K562 (cell line): ENCODE results near the gene SMAD7. TPM values are rescaled to one million over a fixed set of nuclear protein-coding genes. Genes with fewer than 3 reads are reported as not detected.

Experiments used
- GABPA ChIP-seq: fragments of 200-800 bp; sonication (Bioruptor generic); conservative IDR thresholded peaks from 2 replicates; pipeline ENCODE4 v1.6.1; 2016; ENCODE audit warnings: low read depth, missing genetic modification characterization, missing compliant biosample characterization
- ILF3 ChIP-seq: fragments of 450-650 bp; IDR thresholded peaks from 2 replicates; pipeline ENCODE4 v1.6.1; 2018; ENCODE audit warnings: antibody characterized with exemption, mild to moderate bottlenecking, moderate library complexity, borderline replicate concordance
- KAT7 ChIP-seq: sonication (generic); formaldehyde crosslinking; IDR thresholded peaks from 2 replicates; pipeline ENCODE4 v1.8.0; 2022; ENCODE audit warnings: missing genetic modification reagents, mild to moderate bottlenecking, borderline replicate concordance
- KDM4B ChIP-seq, 2 experiments: fragments of 450-650 bp in 1 of 2; sonication (generic) in 1 of 2; IDR thresholded peaks; 2 replicates each; pipeline ENCODE4 v1.6.1; 2016 to 2017; ENCODE audit warnings: borderline replicate concordance in 2 of 2, antibody characterized with exemption in 1 of 2, low read depth in 1 of 2, mild to moderate bottlenecking in 1 of 2
- RBM15 ChIP-seq: fragments of 200-400 bp; formaldehyde crosslinking; IDR thresholded peaks from 2 replicates; pipeline ENCODE4 v1.6.1; 2018; ENCODE audit warnings: mild to moderate bottlenecking, low read length, moderate library complexity; ENCODE audit not compliant: insufficient read depth
- SMARCB1 ChIP-seq: IDR thresholded peaks from 2 replicates; pipeline ENCODE4 v1.6.1; 2011; ENCODE audit warnings: improper control_type of control experiment, low read depth; ENCODE audit not compliant: insufficient read length
- SRSF1 ChIP-seq: fragments of 200-400 bp; formaldehyde crosslinking; IDR thresholded peaks from 2 replicates; pipeline ENCODE4 v1.6.1; 2017; ENCODE audit warnings: mild to moderate bottlenecking, low read depth, low read length, moderate library complexity
- ZNF445 ChIP-seq: fragments of 250-450 bp; sonication (Bioruptor Pico); IDR thresholded peaks from 2 replicates; pipeline ENCODE4 v1.4.0; 2020; ENCODE audit warnings: low read depth, mild to moderate bottlenecking, moderate library complexity
- ZNF57 ChIP-seq: fragments of 450-650 bp; formaldehyde crosslinking; IDR thresholded peaks from 2 replicates; pipeline ENCODE4 v1.4.0; 2020; ENCODE audit warnings: mild to moderate bottlenecking, moderate library complexity
- polyA plus RNA-seq, 8 experiments: library from polyadenylated mRNA; depleted of rRNA in 4 of 8; stranded (reverse) in 5 of 8; unstranded in 3 of 8; fragments of >200 nt; fragmentation: Nextera tagmentation in 2 of 8; fragmentation: Illumina TruSeq in 1 of 8; extraction: Ambion mirVana in 2 of 8; extraction: Trizol in 1 of 8; gene quantifications; 2 replicates each; pipeline versions ENCODE4 v1.2.1 to v1.2.3, GENCODE V29; 2011 to 2014; ENCODE audit warnings: inconsistent platforms in 1 of 8, missing spikeins in 1 of 8
- total RNA-seq, 7 experiments: library from RNA; depleted of rRNA in 6 of 7; stranded (reverse); fragments of >200 nt in 6 of 7; fragmentation: Illumina TruSeq in 2 of 7; extraction: Trizol in 2 of 7; gene quantifications; 2 replicates each; pipeline versions ENCODE4 v1.2.1 to v1.2.3, GENCODE V29; 2011 to 2021; ENCODE audit warnings: low replicate concordance in 1 of 7
- TF ChIP-seq, protein P1 (sequence below): fragments of 450-650 bp; IDR thresholded peaks from 2 replicates; pipeline ENCODE4 v1.6.1; 2016; ENCODE audit warnings: mild to moderate bottlenecking, moderate library complexity
- TF ChIP-seq, protein P2 (sequence below): fragments of 250-450 bp; sonication (Bioruptor Pico); IDR thresholded peaks from 2 replicates; pipeline ENCODE4 v1.5.1; 2021; ENCODE audit warnings: mild to moderate bottlenecking
- TF ChIP-seq, protein P3 (sequence below): fragments of 450-650 bp; IDR thresholded peaks from 2 replicates; pipeline ENCODE4 v1.6.1; 2016; ENCODE audit warnings: missing biosample characterization, missing genetic modification characterization

SMAD7 gene
- total and polyA plus RNA-seq, 9 of the 15 experiments (the other 6 are each of a cell fraction or from before 2014, with no cell fraction given): 0.13 to 3.0 (median 1.6) TPM

DNA sequence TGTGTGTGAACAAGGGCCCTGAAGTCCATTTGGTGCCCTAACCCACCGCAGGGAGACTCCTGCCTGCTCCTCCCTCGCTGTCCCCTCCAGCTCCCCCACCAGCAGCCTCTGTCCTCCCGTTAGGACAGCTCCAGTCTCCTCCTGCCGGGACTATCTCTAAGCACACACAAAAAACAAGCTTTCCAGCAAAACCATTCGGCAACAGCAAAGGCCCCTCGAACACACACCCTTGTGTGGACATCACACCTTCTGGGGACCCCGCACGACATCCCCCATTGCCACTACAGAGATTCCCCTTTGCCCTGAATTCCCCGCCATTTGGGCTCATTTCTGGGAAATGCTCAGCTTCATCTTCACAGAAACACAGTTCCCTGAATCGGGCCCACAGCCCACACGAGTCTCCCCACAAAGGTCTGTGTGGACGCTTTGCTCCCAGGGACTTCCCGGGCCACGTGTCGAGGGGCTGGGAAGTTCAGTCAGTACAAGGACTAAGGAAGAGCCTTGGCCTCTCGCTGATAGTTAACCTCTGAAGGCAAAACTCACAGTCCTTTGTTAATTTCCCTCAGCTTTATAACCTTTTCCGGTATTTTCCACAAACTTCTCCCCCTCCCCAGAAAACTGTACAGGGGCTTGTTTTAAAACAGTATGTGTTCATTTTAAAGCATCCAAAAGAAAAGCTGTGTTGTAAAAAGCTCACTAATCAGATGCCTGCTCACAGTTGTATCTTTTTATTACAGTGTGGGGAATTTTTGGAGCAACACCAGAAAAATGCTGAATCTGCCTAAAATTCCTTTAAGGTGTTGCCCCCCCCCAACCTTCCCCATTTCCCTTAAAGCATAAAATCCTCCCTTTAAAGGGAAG is 25.9 kb downstream of the SMAD7 start (continued):
- TF ChIP-seq, protein P1, sequence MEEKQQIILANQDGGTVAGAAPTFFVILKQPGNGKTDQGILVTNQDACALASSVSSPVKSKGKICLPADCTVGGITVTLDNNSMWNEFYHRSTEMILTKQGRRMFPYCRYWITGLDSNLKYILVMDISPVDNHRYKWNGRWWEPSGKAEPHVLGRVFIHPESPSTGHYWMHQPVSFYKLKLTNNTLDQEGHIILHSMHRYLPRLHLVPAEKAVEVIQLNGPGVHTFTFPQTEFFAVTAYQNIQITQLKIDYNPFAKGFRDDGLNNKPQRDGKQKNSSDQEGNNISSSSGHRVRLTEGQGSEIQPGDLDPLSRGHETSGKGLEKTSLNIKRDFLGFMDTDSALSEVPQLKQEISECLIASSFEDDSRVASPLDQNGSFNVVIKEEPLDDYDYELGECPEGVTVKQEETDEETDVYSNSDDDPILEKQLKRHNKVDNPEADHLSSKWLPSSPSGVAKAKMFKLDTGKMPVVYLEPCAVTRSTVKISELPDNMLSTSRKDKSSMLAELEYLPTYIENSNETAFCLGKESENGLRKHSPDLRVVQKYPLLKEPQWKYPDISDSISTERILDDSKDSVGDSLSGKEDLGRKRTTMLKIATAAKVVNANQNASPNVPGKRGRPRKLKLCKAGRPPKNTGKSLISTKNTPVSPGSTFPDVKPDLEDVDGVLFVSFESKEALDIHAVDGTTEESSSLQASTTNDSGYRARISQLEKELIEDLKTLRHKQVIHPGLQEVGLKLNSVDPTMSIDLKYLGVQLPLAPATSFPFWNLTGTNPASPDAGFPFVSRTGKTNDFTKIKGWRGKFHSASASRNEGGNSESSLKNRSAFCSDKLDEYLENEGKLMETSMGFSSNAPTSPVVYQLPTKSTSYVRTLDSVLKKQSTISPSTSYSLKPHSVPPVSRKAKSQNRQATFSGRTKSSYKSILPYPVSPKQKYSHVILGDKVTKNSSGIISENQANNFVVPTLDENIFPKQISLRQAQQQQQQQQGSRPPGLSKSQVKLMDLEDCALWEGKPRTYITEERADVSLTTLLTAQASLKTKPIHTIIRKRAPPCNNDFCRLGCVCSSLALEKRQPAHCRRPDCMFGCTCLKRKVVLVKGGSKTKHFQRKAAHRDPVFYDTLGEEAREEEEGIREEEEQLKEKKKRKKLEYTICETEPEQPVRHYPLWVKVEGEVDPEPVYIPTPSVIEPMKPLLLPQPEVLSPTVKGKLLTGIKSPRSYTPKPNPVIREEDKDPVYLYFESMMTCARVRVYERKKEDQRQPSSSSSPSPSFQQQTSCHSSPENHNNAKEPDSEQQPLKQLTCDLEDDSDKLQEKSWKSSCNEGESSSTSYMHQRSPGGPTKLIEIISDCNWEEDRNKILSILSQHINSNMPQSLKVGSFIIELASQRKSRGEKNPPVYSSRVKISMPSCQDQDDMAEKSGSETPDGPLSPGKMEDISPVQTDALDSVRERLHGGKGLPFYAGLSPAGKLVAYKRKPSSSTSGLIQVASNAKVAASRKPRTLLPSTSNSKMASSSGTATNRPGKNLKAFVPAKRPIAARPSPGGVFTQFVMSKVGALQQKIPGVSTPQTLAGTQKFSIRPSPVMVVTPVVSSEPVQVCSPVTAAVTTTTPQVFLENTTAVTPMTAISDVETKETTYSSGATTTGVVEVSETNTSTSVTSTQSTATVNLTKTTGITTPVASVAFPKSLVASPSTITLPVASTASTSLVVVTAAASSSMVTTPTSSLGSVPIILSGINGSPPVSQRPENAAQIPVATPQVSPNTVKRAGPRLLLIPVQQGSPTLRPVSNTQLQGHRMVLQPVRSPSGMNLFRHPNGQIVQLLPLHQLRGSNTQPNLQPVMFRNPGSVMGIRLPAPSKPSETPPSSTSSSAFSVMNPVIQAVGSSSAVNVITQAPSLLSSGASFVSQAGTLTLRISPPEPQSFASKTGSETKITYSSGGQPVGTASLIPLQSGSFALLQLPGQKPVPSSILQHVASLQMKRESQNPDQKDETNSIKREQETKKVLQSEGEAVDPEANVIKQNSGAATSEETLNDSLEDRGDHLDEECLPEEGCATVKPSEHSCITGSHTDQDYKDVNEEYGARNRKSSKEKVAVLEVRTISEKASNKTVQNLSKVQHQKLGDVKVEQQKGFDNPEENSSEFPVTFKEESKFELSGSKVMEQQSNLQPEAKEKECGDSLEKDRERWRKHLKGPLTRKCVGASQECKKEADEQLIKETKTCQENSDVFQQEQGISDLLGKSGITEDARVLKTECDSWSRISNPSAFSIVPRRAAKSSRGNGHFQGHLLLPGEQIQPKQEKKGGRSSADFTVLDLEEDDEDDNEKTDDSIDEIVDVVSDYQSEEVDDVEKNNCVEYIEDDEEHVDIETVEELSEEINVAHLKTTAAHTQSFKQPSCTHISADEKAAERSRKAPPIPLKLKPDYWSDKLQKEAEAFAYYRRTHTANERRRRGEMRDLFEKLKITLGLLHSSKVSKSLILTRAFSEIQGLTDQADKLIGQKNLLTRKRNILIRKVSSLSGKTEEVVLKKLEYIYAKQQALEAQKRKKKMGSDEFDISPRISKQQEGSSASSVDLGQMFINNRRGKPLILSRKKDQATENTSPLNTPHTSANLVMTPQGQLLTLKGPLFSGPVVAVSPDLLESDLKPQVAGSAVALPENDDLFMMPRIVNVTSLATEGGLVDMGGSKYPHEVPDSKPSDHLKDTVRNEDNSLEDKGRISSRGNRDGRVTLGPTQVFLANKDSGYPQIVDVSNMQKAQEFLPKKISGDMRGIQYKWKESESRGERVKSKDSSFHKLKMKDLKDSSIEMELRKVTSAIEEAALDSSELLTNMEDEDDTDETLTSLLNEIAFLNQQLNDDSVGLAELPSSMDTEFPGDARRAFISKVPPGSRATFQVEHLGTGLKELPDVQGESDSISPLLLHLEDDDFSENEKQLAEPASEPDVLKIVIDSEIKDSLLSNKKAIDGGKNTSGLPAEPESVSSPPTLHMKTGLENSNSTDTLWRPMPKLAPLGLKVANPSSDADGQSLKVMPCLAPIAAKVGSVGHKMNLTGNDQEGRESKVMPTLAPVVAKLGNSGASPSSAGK: peak; percentile 79
- TF ChIP-seq, protein P2, sequence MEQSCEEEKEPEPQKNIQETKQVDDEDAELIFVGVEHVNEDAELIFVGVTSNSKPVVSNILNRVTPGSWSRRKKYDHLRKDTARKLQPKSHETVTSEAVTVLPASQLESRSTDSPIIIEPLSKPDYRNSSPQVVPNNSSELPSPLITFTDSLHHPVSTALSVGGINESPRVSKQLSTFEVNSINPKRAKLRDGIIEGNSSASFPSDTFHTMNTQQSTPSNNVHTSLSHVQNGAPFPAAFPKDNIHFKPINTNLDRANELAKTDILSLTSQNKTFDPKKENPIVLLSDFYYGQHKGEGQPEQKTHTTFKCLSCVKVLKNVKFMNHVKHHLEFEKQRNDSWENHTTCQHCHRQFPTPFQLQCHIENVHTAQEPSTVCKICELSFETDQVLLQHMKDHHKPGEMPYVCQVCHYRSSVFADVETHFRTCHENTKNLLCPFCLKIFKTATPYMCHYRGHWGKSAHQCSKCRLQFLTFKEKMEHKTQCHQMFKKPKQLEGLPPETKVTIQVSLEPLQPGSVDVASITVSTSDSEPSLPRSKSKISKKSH (CRISPR knock-in tag): no peak
- TF ChIP-seq GABPA (no peak), KAT7 (CRISPR knock-in tag) (no peak), SRSF1 (no peak), SMARCB1 (no peak), ILF3 (no peak), KDM4B (IDR thresholded peaks at IDR 0.05; ENCODE audit: borderline replicate concordance in 2 of 2, low read depth in 1 of 2) (no peak), ZNF57 (CRISPR knock-in tag) (no peak), ZNF445 (no peak), RBM15 (no peak)
- TF ChIP-seq, protein P3, sequence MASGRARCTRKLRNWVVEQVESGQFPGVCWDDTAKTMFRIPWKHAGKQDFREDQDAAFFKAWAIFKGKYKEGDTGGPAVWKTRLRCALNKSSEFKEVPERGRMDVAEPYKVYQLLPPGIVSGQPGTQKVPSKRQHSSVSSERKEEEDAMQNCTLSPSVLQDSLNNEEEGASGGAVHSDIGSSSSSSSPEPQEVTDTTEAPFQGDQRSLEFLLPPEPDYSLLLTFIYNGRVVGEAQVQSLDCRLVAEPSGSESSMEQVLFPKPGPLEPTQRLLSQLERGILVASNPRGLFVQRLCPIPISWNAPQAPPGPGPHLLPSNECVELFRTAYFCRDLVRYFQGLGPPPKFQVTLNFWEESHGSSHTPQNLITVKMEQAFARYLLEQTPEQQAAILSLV (tag): no peak
